Uterus (tissue), 2 donors: Measurements from ENCODE around the gene TNRC18.
"Not testable (repeated sequence)": the region's sequence is repeated elsewhere in the genome, so short reads cannot be mapped to it uniquely, and the experiment has no call there.

Experiments
- CTCF ChIP-seq, 4 experiments: fragments of 200-600 bp in 2 of 4; fragments of 450-650 bp in 2 of 4; sonication (generic) in 2 of 4; IDR thresholded peaks; one replicate each; pipeline ENCODE4 v1.5.1; 2016 to 2019; ENCODE audit warnings: antibody characterized with exemption in 4 of 4, mild to moderate bottlenecking in 2 of 4, moderate library complexity in 1 of 4
- POLR2A ChIP-seq, 2 donors: fragments of 450-650 bp; IDR thresholded peaks; one replicate each; pipeline ENCODE4 v1.6.1; 2016; ENCODE audit warnings: antibody characterized with exemption in 2 of 2, mild to moderate bottlenecking in 1 of 2, moderate library complexity in 1 of 2

GRCh38 chr7:5260530-5261068, 163.0 kb downstream of the TNRC18 start:
- TF ChIP-seq CTCF, POLR2A (IDR thresholded peaks at IDR 0.05): not testable (repeated sequence)
